GM19043 (cell line): ENCODE results near the gene MYBPC1.
"Not testable (repeated sequence)": the region's sequence is repeated elsewhere in the genome, so short reads cannot be mapped to it uniquely, and the experiment has no call there.

Experiments
- ATAC-seq: cut with Tn5 transposase; IDR thresholded peaks from one replicate; pipeline ENCODE4 v1.9.1; 2021; ENCODE audit warnings: low read depth; ENCODE audit not compliant: unreplicated experiment

The MYBPC1 gene, protein sequence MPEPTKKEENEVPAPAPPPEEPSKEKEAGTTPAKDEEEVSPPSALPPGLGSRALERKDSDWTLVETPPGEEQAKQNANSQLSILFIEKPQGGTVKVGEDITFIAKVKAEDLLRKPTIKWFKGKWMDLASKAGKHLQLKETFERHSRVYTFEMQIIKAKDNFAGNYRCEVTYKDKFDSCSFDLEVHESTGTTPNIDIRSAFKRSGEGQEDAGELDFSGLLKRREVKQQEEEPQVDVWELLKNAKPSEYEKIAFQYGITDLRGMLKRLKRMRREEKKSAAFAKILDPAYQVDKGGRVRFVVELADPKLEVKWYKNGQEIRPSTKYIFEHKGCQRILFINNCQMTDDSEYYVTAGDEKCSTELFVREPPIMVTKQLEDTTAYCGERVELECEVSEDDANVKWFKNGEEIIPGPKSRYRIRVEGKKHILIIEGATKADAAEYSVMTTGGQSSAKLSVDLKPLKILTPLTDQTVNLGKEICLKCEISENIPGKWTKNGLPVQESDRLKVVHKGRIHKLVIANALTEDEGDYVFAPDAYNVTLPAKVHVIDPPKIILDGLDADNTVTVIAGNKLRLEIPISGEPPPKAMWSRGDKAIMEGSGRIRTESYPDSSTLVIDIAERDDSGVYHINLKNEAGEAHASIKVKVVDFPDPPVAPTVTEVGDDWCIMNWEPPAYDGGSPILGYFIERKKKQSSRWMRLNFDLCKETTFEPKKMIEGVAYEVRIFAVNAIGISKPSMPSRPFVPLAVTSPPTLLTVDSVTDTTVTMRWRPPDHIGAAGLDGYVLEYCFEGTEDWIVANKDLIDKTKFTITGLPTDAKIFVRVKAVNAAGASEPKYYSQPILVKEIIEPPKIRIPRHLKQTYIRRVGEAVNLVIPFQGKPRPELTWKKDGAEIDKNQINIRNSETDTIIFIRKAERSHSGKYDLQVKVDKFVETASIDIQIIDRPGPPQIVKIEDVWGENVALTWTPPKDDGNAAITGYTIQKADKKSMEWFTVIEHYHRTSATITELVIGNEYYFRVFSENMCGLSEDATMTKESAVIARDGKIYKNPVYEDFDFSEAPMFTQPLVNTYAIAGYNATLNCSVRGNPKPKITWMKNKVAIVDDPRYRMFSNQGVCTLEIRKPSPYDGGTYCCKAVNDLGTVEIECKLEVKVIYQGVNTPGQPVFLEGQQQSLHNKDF

DNA sequence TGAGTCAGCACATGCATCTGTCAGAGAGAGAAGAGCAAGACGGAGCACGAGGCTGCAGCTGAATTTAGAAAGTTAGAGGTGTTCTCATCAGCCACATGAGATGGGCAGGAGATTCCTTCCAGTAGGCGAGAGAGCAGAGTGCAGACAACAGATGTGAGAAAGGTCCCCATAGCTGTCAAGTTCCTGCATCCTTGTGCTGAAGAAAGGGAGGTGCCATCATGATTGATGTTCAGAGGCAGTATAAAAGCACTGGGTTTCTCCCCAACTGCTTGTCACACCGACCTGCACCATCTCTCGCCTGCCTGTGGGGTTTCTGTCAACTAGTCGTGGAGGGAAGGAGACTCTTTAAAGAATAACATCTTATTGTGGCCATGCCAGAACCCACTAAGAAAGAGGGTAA, at the start of gene MYBPC1:
MYBPC1 (plus strand) TSS at position 272 of the 400 bp plus-strand sequence; CDS start at position 372, 100 bp downstream.
- ATAC-seq: no peak

DNA sequence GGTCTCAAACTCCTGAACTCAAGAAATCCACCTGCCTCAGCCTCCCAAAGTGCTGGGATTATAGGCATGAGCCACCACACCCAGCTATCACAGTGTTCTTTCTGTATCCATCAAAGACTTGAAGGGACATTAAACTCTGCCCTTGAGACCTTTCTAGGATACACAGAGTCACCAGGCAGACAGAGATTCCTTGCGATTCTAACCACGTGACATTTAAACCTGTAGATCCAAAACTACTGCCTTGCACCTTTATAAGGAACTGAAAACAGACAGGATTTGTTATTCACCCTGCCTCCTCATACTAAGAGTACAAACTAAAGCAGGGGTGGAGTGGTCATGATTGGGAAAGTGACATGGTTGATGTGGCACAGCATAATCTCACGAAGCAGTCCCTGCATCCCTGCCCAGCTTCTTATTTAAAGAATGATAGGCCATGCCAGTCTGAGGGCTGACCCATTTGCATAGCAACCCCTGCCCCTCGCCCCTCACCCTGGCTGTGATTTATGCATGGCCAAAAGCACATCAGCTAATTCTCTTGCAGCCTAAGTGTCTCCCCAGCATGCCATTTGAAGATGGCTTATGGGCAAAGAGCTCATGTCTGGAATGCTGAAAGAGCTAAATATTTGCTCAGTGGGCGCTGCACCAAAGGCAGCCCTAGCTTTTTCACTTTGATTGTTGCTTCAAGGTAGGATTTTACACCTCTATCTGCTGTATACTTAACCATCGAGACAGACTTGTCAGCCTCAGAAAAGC, 43.2 kb upstream of the MYBPC1 start:
- no peak for ATAC-seq

DNA sequence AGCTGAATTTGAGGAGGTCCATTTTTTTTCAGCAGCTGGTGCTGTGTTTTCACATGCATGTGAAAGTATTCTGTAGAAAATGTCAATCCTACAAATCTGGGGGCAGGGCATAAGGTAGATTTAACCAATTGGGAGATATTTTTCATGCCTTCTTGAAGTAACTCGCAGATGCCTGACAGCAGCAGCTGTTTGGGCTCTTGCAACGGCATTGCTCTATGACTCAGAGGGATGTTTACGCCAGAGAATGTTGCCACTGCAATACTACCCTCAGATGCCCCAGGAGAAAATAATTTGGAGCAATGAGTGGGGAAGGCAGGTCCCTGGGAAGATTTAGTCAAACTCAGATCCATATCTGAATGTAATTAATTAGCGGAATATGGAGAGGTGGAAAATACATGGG, 42.5 kb upstream of the MYBPC1 start:
- no peak for ATAC-seq

DNA sequence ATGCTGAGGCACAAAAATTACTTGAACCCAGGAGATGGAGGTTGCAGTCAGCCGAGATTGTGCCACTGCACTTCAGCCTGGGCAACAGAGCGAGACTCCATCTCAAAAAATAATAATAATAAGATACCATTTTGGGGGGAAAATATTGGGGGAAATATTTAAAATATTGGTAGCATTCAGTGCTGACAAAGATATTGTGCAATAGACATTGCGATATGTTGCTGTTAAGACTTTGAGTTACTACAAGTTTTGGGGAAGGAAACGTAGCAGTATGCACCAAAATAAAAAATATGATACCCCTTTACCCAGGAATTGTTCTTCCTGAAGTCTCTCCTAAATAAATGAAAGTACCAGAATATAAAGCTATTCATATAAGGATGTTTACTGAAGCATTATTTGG, 37.7 kb upstream of the MYBPC1 start:
- ATAC-seq: no peak

GRCh38 chr12:101558726-101559125, 36.0 kb upstream of the MYBPC1 start:
- ATAC-seq: not testable (repeated sequence)

DNA sequence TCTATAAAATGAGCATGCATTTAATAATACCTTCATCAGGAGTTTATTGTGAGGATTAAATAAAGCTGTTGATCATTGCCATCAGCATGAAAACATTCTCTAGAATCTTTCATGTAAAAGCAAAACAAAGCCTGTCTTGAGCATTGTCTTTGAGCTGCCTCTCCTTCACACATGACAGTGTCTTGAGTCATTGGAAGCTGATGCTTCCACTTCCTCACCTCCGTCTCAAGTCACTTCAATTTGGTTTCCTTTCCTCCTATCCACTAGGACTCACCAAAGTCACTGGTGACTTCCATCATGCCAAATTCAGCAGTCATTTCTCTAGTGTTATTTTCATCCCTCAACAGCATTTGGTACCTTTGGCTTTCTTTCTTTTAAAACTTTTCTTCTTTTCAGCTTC, 31.6 kb upstream of the MYBPC1 start:
- ATAC-seq: no peak

GRCh38 chr12:101564912-101565311, 29.9 kb upstream of the MYBPC1 start:
- no peak for ATAC-seq

DNA sequence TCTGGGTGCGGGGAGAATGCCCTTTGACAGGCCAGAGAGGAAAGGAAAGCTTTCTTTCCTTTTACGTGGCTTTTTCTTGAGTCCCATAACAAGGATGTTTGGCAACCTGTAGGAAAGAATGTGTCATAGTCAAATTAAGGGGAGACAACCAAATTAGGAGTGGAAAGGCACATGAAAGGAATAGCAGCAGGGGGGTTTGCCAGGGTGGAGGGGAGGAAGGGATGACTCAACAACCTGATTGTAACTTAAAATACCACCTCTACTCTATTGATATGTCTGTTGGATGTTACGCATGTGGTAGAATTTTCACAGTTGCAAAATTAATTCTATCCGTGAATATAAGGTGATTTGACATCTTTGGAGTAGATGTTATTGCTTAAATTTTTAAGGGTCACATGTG, 28.5 kb upstream of the MYBPC1 start:
- no peak for ATAC-seq

DNA sequence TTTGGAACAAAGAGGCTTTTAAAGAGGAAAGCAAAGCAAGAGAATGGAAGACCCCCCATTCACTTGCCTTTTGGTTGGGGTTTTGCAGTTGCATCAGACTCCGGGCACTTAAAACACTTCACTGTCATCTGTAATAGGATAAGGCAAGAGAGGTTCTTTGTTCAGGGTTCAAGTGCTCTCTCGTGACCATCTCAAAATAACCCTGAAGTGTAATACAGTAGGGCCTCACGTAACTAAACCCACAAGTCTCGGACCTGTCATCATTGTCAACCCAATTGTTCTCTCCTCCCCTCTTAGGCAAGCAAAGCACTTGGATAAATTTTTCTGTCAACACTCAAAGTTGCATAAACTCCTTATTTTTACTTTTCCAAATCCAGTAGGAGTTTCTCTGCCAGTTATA, 26.9 kb upstream of the MYBPC1 start:
- no peak for ATAC-seq

DNA sequence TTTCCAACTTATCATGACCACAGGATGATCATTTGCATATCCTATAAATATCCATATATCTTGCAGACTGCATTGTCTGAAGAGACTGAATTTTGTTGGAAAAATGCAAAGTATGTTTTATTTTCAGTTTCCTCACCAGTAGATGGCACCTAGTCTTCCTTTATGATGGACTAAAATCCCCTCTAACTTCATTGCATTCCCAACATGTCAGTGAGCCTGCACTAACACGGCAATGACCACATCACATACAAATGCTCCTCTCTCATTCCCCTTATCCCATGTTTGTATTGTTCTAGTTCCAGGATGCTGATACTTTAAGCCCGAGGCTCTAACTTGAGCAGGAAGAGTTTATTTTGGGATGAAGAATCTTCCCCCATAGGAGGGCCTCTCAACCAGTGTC, 24.7 kb upstream of the MYBPC1 start:
- ATAC-seq: no peak

GRCh38 chr12:101571105-101571504, 23.7 kb upstream of the MYBPC1 start:
- no peak for ATAC-seq

- ATAC-seq: no peak
These were observed 21.0 kb upstream of the MYBPC1 start for GRCh38 chr12:101573743-101574142.

- ATAC-seq: no peak
These were observed 16.4 kb upstream of the MYBPC1 start for GRCh38 chr12:101578417-101578816.

GRCh38 chr12:101581190-101581589, 13.6 kb upstream of the MYBPC1 start:
- ATAC-seq: no peak

- no peak for ATAC-seq
These were observed 11.8 kb upstream of the MYBPC1 start for GRCh38 chr12:101582937-101583336.

DNA sequence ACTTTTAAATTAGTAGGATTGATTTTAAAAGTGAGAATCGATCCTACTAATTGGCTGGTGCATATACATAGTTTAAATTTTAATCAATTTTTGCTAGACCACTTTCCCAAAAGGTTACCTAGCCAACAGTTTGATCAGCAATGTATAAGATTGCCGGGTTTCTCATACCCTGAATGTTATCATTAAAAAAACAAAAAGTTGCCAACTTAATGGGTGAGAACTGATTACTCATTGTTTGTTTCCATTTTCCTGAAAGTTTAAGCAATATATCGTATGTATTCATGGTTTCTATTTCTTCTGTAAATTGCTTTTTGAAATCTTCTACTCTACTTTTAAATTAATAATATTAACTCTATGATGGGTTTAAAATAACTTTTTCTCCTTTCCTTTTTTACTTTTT, 4.4 kb upstream of the MYBPC1 start:
- ATAC-seq: no peak

DNA sequence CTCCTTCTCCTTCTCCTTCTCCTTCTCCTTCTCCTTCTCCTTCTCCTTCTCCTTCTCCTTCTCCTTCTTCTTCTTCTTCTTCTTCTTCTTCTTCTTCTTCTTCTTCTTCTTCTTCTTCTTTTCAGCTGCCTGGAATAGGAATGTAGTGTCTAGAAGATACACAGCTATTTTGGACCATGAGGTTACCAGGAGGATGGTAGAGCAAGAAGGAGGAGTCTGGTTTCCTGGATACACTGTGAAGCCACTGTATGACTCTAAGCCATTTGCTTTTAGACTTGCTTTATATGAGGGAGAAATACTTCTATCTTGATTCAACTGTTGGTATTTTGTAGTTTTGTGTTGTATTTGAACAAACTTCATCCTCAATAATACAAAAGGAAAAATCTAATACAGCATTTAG, 3.0 kb upstream of the MYBPC1 start:
- no peak for ATAC-seq

DNA sequence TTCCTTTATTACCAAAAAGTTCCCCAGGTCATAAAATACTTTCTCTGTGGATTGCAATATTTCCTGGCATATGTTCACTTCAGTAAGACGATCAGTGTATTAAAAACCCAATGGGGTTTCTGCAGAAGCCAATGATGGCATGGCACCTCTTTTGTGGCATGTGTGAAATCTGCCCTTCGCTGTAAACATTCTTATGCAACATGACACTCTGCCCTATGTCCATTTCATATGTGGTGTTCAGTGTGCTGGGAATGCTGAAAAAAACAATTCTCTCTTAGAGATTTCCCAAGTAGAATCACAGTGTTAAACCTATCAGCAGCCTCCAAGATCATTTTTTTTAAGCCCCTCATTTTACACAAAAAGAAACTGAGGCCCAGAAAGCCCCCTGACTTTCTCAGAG, 2.3 kb upstream of the MYBPC1 start:
- no peak for ATAC-seq

GRCh38 chr12:101592921-101593320, 1.9 kb upstream of the MYBPC1 start:
- no peak for ATAC-seq

GRCh38 chr12:101596172-101596571, 1.4 kb downstream of the MYBPC1 start:
- ATAC-seq: no peak
